OCI-LY3 (cell line): ENCODE results near the gene MCCC2.

Experiments used
- H2AFZ ChIP-seq: fragments of 200-600, 300-600 bp; shearing (Covaris generic); 2 replicates; pipeline ENCODE4 v1.6.0; 2014; ENCODE audit warnings: antibody characterized with exemption, low read depth, low read length
- H3K27ac ChIP-seq: fragments of 200-600, 300-600 bp; sonication (generic); 2 replicates; pipeline ENCODE4 v1.5.1; 2014; ENCODE audit warnings: mild to moderate bottlenecking, low read length, moderate library complexity, mixed read lengths
- H3K27me3 ChIP-seq: fragments of 200-600, 300-600 bp; sonication (generic); 2 replicates; pipeline ENCODE4 v1.6.1; 2014; ENCODE audit warnings: low read depth, low read length, mixed read lengths
- H3K36me3 ChIP-seq: fragments of 200-600, 300-600 bp; sonication (generic); replicated peaks from 2 replicates; pipeline ENCODE3; 2014; ENCODE audit warnings: low read depth, low read length, mixed read lengths
- H3K4me1 ChIP-seq: fragments of 300-600, 200-600 bp; sonication (generic); 2 replicates; pipeline ENCODE4 v1.6.1; 2014; ENCODE audit warnings: low read length, mixed read lengths
- H3K4me2 ChIP-seq: fragments of 200-600, 300-600 bp; sonication (generic); 2 replicates; pipeline ENCODE4 v1.6.1; 2014; ENCODE audit warnings: low read length, mixed read lengths
- H3K4me3 ChIP-seq: fragments of 300-600, 200-600 bp; sonication (generic); 2 replicates; pipeline ENCODE4 v1.5.1; 2014; ENCODE audit warnings: antibody characterized with exemption, mild to moderate bottlenecking, low read length, moderate library complexity
- H3K79me2 ChIP-seq: fragments of 300-600, 200-600 bp; shearing (Covaris generic); 2 replicates; pipeline ENCODE4 v1.6.1; 2014; ENCODE audit warnings: mild to moderate bottlenecking, low read length, mixed read lengths
- H3K9ac ChIP-seq: fragments of 300-600, 200-600 bp; shearing (Covaris generic); 2 replicates; pipeline ENCODE4 v1.6.0; 2014; ENCODE audit warnings: mild to moderate bottlenecking, low read length, moderate library complexity
- H3K9me3 ChIP-seq: fragments of 200-600, 300-600 bp; shearing (Covaris generic); 2 replicates; pipeline ENCODE4 v1.6.1; 2014; ENCODE audit warnings: low read length, mixed read lengths; ENCODE audit not compliant: insufficient read depth
- H4K20me1 ChIP-seq: fragments of 200-600, 300-600 bp; sonication (generic); 2 replicates; pipeline ENCODE4 v1.6.1; 2016; ENCODE audit warnings: low read length, mixed read lengths; ENCODE audit not compliant: insufficient read depth
- CTCF ChIP-seq: fragments of 200-600, 300-600 bp; sonication (generic); IDR thresholded peaks from 2 replicates; pipeline ENCODE4 v1.5.1; 2014; ENCODE audit warnings: antibody characterized with exemption, low read length, low read depth
- EZH2phosphoT487 ChIP-seq: fragments of 200-600 bp; shearing (Covaris generic); IDR thresholded peaks from 2 replicates; pipeline ENCODE4 v1.6.1; 2018; ENCODE audit warnings: antibody characterized with exemption, mixed run types, low read depth

MCCC2 gene

GRCh38 chr5:71631070-71631469, 43.9 kb downstream of the MCCC2 start:
- no peak overlapping the region for H3K4me3 ChIP-seq
- H3K4me2 ChIP-seq, result no peak overlapping the region
- no peak overlapping the region for H2AFZ ChIP-seq
- peaks cover 45% of the 10 kb centered on the region for H3K79me2 ChIP-seq
- no peaks in the 10 kb centered on the region for H3K27me3 ChIP-seq
- H3K36me3 ChIP-seq, result peaks cover 26% of the 10 kb centered on the region
- no peaks in the 10 kb centered on the region for H3K9me3 ChIP-seq
- TF ChIP-seq EZH2phosphoT487, result no peak
- TF ChIP-seq CTCF, result no peak
- no peak overlapping the region for H3K27ac ChIP-seq
- no peak overlapping the region for H3K9ac ChIP-seq
- peaks cover 14% of the 10 kb centered on the region for H3K4me1 ChIP-seq
- 0 out of 2 replicates have a peak, but pooled peaks cover 3% of the 10 kb centered on the region for H4K20me1 ChIP-seq

- no peak for TF ChIP-seq EZH2phosphoT487
- no peak for TF ChIP-seq CTCF
- Histone ChIP-seq H4K20me1 (no peaks in the 10 kb centered on the region), H3K79me2 (peaks cover 36% of the 10 kb centered on the region), H3K36me3 (peaks cover 19% of the 10 kb centered on the region), H3K4me1 (peaks cover 14% of the 10 kb centered on the region), H3K4me3 (no peak overlapping the region), H3K9me3 (no peaks in the 10 kb centered on the region), H3K9ac (no peak overlapping the region), H3K27me3 (no peaks in the 10 kb centered on the region), H3K27ac (no peak overlapping the region), H3K4me2 (no peak overlapping the region), H2AFZ (no peak overlapping the region)
Measured at GRCh38 chr5:71632168-71632567, 45.0 kb downstream of the MCCC2 start.

- H3K4me1 ChIP-seq, result peaks cover 14% of the 10 kb centered on the region
- H3K27ac ChIP-seq, result no peak overlapping the region; the same call in 1 of the 2 replicates
Measured at GRCh38 chr5:71633255-71634155, 46.4 kb downstream of the MCCC2 start.

More at GRCh38 chr5:71633255-71634155, 46.4 kb downstream of the MCCC2 start:
- Histone ChIP-seq H3K4me2 (peak overlapping the region; percentile 7; the same call in 1 of the 2 replicates), H3K79me2 (peaks cover 28% of the 10 kb centered on the region), H3K9ac (no peak overlapping the region), H3K36me3 (peaks cover 18% of the 10 kb centered on the region), H3K9me3 (no peaks in the 10 kb centered on the region), H3K27me3 (no peaks in the 10 kb centered on the region), H2AFZ (no peak overlapping the region), H4K20me1 (no peaks in the 10 kb centered on the region), H3K4me3 (no peak overlapping the region)
- TF ChIP-seq CTCF (no peak), EZH2phosphoT487 (no peak)
